Endothelial cell (in vitro differentiated cells): ENCODE measurements around the gene GDI2. TPM values are rescaled to one million over a fixed set of nuclear protein-coding genes. Genes with fewer than 3 reads are reported as not detected.
"Not testable (repeated sequence)": the region's sequence is repeated elsewhere in the genome, so short reads cannot be mapped to it uniquely, and the experiment has no call there.

Source experiments
- DNase-seq: peaks from one replicate; pipeline ENCODE4 v3.0.0; 2021; ENCODE audit warnings: low spot score
- H3K27ac Mint-ChIP-seq: one replicate; pipeline ENCODE4 v1.8.0; 2021; ENCODE audit warnings: mixed read lengths, inconsistent platforms; ENCODE audit not compliant: unreplicated experiment
- H3K27me3 Mint-ChIP-seq: one replicate; pipeline ENCODE4 v1.8.0; 2021; ENCODE audit warnings: mild to moderate bottlenecking, moderate library complexity, mixed read lengths, inconsistent platforms; ENCODE audit not compliant: unreplicated experiment
- H3K36me3 Mint-ChIP-seq: one replicate; pipeline ENCODE4 v1.8.0; 2021; ENCODE audit warnings: mild to moderate bottlenecking, low read depth, mixed read lengths, inconsistent platforms; ENCODE audit not compliant: unreplicated experiment
- H3K4me1 Mint-ChIP-seq: one replicate; pipeline ENCODE4 v1.8.0; 2021; ENCODE audit warnings: mild to moderate bottlenecking, mixed read lengths, inconsistent platforms; ENCODE audit not compliant: unreplicated experiment
- H3K4me3 Mint-ChIP-seq: one replicate; pipeline ENCODE4 v1.8.0; 2021; ENCODE audit warnings: mild to moderate bottlenecking, mixed read lengths, inconsistent platforms; ENCODE audit not compliant: unreplicated experiment
- H3K9me3 Mint-ChIP-seq: one replicate; pipeline ENCODE4 v1.8.0; 2021; ENCODE audit warnings: mixed read lengths, inconsistent platforms; ENCODE audit not compliant: unreplicated experiment
- total RNA-seq: library from RNA; stranded (reverse); fragmentation: NEBNext Ultra II Directional; extraction: Animal tissue kit (Norgen Biotek cat#: 25700); gene quantifications from one replicate; pipeline ENCODE4 v1.2.1, GENCODE V29; 2021; ENCODE audit not compliant: unreplicated experiment
- TF ChIP-seq, protein P1 (sequence below): fragments of 200-600 bp; sonication (generic); IDR thresholded peaks from one replicate; pipeline ENCODE4 v1.5.0; 2021; ENCODE audit warnings: antibody characterized with exemption; ENCODE audit not compliant: unreplicated experiment

Gene GDI2
- total RNA-seq, 1 donor from 2014 or later, result 320 TPM

DNA sequence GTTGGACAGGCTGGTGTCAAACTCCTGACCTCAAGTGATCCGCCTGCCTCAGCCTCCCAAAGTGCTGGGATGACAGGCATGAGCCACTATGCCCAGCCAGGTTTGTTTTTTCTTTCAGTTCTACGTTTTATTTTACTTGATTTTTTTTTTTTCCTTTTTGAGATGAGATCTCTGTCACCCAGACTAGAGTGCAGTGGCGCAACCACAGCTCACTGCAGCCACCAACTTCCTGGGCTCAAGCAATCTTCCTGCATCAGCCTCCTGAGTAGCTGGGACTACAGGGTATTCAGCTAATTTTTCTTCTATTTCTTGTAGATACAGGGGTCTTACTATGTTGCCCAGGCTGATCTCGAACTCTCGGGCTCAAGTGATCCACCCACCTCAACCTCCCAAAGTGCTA lies 24.3 kb downstream of the GDI2 start:
- DNase-seq, result no peak
- Mint-ChIP-seq H3K9me3 (no peaks in the 10 kb centered on the region), H3K27ac (no peak overlapping the region), H3K27me3 (no peaks in the 10 kb centered on the region), H3K36me3 (peaks cover 45% of the 10 kb centered on the region), H3K4me3 (no peak overlapping the region), H3K4me1 (no peaks in the 10 kb centered on the region)
- TF ChIP-seq, protein P1, sequence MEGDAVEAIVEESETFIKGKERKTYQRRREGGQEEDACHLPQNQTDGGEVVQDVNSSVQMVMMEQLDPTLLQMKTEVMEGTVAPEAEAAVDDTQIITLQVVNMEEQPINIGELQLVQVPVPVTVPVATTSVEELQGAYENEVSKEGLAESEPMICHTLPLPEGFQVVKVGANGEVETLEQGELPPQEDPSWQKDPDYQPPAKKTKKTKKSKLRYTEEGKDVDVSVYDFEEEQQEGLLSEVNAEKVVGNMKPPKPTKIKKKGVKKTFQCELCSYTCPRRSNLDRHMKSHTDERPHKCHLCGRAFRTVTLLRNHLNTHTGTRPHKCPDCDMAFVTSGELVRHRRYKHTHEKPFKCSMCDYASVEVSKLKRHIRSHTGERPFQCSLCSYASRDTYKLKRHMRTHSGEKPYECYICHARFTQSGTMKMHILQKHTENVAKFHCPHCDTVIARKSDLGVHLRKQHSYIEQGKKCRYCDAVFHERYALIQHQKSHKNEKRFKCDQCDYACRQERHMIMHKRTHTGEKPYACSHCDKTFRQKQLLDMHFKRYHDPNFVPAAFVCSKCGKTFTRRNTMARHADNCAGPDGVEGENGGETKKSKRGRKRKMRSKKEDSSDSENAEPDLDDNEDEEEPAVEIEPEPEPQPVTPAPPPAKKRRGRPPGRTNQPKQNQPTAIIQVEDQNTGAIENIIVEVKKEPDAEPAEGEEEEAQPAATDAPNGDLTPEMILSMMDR, result no peak

DNA sequence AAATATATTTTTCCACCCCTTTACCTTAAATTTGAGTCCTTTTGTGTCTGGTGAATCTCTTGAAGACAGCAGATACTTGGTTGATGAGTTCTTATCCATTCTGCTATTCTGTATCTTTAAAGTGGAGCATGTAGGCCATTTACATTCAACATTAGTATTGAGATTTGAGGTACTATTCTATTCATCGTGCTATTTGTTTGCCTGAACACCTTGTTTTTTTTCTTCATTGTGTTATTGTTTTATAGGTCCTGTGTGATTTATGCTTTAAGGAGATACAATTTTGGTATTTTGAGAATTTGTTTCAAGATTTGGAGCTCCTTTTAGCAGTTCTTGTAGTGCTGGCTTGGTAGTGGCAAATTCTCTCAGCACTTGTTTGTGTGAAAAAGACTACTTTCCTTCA lies 29.9 kb downstream of the GDI2 start:
- no peak overlapping the region for H3K27ac Mint-ChIP-seq
- peaks cover 2% of the 10 kb centered on the region for H3K27me3 Mint-ChIP-seq
- no peak for DNase-seq
- no peaks in the 10 kb centered on the region for H3K4me1 Mint-ChIP-seq
- peaks cover 39% of the 10 kb centered on the region for H3K36me3 Mint-ChIP-seq
- TF ChIP-seq, protein P1, result no peak
- no peaks in the 10 kb centered on the region for H3K9me3 Mint-ChIP-seq
- no peak overlapping the region for H3K4me3 Mint-ChIP-seq

DNA sequence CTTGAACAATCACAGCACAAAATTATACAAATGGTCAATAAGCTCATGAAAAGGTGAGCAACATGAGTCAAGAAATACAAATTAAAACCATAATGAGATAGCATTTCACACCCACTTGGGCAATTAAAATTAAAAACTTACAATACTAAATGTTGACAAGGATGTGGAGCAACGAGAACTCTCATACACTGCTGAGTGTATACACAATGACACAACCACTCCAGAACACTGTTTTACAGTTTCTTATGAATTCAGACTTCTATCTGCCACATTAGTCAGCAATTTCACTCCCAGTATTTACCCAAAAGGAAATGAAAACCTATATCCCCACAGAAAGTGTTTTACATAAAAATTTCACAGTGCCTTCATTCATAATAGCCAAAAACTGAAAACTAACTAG lies 31.1 kb downstream of the GDI2 start:
- Mint-ChIP-seq H3K4me3 (no peak overlapping the region), H3K27ac (peak overlapping the region; percentile 20), H3K27me3 (peaks cover 3% of the 10 kb centered on the region), H3K4me1 (no peaks in the 10 kb centered on the region), H3K9me3 (no peaks in the 10 kb centered on the region), H3K36me3 (peaks cover 38% of the 10 kb centered on the region)
- TF ChIP-seq, protein P1, result no peak
- DNase-seq, result no peak

DNA sequence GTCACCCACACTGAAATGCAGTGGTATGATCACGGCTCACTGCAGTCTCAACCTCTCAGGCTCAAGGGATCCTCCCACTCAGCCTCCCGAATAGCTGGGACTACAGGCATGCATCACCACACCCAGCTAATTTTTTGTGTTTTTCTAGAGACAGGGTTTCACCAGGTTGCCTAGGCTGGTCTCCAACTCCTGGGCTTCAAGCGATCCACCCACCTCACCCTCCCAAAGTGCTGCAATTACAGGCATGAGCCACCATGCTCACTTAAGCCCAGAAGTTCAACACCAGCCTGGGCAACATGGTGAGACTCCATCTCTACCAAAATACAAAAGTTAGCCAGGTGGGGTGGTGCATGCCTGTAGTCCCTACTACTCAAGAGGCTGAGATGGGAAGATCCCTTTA lies 33.5 kb downstream of the GDI2 start:
- no peak overlapping the region for H3K4me3 Mint-ChIP-seq
- TF ChIP-seq, protein P1, result no peak
- H3K27ac Mint-ChIP-seq, result no peak overlapping the region
- peaks cover 3% of the 10 kb centered on the region for H3K27me3 Mint-ChIP-seq
- DNase-seq, result no peak
- H3K9me3 Mint-ChIP-seq, result no peaks in the 10 kb centered on the region
- no peaks in the 10 kb centered on the region for H3K4me1 Mint-ChIP-seq
- peaks cover 30% of the 10 kb centered on the region for H3K36me3 Mint-ChIP-seq

DNA sequence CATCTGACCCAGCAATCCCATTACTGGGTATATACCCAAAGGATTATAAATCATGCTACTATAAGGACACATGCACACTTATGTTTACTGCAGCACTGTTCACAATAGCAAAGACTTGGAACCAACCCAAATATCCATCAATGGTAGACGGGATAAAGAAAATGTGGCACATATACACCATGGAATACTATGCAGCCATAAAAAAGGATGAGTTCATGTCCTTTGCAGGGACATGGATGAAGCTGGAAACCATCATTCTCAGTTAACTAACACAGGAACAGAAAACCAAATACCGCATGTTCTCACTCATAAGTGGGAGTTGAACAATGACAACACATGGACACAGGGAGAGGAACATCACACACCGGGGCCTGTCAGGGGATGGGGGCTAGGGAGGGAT lies 35.5 kb downstream of the GDI2 start:
- H3K9me3 Mint-ChIP-seq, H3K27ac Mint-ChIP-seq, H3K4me1 Mint-ChIP-seq, DNase-seq, H3K27me3 Mint-ChIP-seq: not testable (repeated sequence)
- peak overlapping the region; percentile 47 for H3K4me3 Mint-ChIP-seq
- H3K36me3 Mint-ChIP-seq, result peaks cover 27% of the 10 kb centered on the region

DNA sequence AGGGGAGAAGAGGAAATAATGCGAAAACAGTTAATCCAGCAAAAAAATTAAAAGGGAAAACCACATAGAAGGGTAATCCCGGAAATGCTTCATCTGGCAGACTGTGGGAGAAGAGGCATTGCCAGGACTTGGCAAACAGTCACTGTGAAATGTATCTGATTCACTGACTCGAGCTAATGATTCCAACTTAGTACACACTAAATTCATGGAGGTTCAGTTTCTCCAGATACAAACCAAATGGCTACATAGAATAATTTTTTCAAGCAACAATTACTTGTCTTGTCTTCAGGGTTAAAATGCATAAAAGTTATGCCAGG lies 36.4 kb downstream of the GDI2 start:
- no peaks in the 10 kb centered on the region for H3K4me1 Mint-ChIP-seq
- H3K9me3 Mint-ChIP-seq, result no peaks in the 10 kb centered on the region
- peaks cover 2% of the 10 kb centered on the region for H3K27me3 Mint-ChIP-seq
- H3K36me3 Mint-ChIP-seq, result peaks cover 26% of the 10 kb centered on the region
- H3K27ac Mint-ChIP-seq, result no peak overlapping the region
- no peak for DNase-seq
- TF ChIP-seq, protein P1, result no peak
- no peak overlapping the region for H3K4me3 Mint-ChIP-seq
